Measurements from ENCODE around the gene ATP23. TPM values are rescaled to one million over a fixed set of nuclear protein-coding genes. Genes with fewer than 3 reads are reported as not detected.

The ATP23 gene
- total and polyA plus RNA-seq, 10 of the 15 experiments (the other 5 are each of a cell fraction or from before 2014, with no cell fraction given), result 1.6 to 28.1 (median 15.1) TPM

DNA sequence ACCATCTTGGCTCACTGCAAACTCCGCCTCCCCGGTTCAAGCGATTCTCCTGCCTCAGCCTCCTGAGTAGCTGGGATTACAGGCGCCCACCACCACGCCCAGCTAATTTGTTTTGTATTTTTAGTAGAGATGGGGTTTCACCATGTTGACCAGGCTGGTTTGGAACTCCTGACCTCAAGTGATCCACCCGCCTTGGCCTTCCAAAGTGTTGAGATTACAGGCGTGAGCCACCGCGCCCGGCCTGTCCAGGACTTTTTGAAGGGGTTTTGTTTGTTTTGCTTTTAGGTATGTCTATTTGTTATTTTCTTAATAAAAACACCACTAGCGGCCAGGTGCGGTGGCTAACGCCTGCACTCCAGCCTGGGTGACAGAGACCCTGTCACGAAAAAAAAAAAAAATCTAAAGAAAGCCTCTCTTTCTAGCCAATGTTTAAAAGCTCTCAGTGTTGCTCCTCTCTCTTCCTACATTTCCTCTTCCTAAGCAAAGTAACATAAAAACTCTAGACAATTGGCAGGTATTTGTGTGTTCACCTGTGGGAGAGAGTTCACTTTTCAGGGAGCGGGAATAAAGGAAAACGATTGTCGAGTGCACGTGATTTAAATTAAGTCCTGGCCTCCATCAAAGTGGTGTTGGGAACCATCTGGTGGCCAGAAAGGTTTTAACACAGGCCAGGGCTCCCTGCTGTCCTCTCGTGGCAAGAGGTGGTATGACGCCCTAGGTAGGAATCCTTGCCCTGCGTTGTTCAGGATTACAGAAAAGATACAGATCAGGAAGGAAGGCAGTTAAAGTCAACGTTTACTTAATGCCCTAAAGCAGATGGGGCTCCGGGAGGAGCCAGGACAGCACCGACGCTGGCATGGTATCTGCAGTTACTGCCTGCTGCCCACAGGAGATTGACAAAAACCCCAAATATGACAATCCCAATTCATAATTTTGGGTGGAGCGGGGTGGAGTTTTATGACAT, 36.2 kb upstream of the ATP23 start (continued):
- no peak for TF ChIP-seq SPI1 (IDR thresholded peaks at IDR 0.05; ENCODE audit: borderline replicate concordance, insufficient read depth, low read depth, low read length)
- TF ChIP-seq, protein P1, sequence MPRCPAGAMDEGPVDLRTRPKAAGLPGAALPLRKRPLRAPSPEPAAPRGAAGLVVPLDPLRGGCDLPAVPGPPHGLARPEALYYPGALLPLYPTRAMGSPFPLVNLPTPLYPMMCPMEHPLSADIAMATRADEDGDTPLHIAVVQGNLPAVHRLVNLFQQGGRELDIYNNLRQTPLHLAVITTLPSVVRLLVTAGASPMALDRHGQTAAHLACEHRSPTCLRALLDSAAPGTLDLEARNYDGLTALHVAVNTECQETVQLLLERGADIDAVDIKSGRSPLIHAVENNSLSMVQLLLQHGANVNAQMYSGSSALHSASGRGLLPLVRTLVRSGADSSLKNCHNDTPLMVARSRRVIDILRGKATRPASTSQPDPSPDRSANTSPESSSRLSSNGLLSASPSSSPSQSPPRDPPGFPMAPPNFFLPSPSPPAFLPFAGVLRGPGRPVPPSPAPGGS (IDR thresholded peaks at IDR 0.05; ENCODE audit: borderline replicate concordance, insufficient read depth, low read depth, low read length, poor library complexity, severe bottlenecking), result no peak
- peak; percentile 77; the same call in 1 of the 2 replicates for TF ChIP-seq IRF4 (IDR thresholded peaks at IDR 0.05; ENCODE audit: low read depth, low read length)
- TF ChIP-seq SRF (IDR thresholded peaks at IDR 0.05; ENCODE audit: low read depth in 2 of 2, low read length in 2 of 2), result no peak
- TF ChIP-seq SMARCA5 (IDR thresholded peaks at IDR 0.05), result peak; percentile 96
- TF ChIP-seq, protein P2, sequence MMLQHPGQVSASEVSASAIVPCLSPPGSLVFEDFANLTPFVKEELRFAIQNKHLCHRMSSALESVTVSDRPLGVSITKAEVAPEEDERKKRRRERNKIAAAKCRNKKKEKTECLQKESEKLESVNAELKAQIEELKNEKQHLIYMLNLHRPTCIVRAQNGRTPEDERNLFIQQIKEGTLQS (IDR thresholded peaks at IDR 0.05; ENCODE audit: borderline replicate concordance, extremely low read depth, low read depth, low read length), result peak; percentile 89; the same call in 1 of the 2 replicates
- TF ChIP-seq CREB1 (IDR thresholded peaks at IDR 0.05; ENCODE audit: low read depth), result peak; percentile 48; the same call in 1 of the 2 replicates
- TF ChIP-seq, protein P3, sequence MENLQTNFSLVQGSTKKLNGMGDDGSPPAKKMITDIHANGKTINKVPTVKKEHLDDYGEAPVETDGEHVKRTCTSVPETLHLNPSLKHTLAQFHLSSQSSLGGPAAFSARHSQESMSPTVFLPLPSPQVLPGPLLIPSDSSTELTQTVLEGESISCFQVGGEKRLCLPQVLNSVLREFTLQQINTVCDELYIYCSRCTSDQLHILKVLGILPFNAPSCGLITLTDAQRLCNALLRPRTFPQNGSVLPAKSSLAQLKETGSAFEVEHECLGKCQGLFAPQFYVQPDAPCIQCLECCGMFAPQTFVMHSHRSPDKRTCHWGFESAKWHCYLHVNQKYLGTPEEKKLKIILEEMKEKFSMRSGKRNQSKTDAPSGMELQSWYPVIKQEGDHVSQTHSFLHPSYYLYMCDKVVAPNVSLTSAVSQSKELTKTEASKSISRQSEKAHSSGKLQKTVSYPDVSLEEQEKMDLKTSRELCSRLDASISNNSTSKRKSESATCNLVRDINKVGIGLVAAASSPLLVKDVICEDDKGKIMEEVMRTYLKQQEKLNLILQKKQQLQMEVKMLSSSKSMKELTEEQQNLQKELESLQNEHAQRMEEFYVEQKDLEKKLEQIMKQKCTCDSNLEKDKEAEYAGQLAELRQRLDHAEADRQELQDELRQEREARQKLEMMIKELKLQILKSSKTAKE (IDR thresholded peaks at IDR 0.05; ENCODE audit: low read depth, poor library complexity, severe bottlenecking), result peak; percentile 47
- TF ChIP-seq TARDBP (IDR thresholded peaks at IDR 0.05; ENCODE audit: borderline replicate concordance), result peak; percentile 56; the same call in 1 of the 2 replicates
- peak; percentile 87; the same call in 2 of the 3 replicates for TF ChIP-seq POU2F2 (IDR thresholded peaks at IDR 0.05; ENCODE audit: borderline replicate concordance, low read depth, low read length)
- TF ChIP-seq, protein P4, sequence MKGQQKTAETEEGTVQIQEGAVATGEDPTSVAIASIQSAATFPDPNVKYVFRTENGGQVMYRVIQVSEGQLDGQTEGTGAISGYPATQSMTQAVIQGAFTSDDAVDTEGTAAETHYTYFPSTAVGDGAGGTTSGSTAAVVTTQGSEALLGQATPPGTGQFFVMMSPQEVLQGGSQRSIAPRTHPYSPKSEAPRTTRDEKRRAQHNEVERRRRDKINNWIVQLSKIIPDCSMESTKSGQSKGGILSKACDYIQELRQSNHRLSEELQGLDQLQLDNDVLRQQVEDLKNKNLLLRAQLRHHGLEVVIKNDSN (IDR thresholded peaks at IDR 0.05; ENCODE audit: borderline replicate concordance, extremely low read length, insufficient read depth, low read depth, low read length), result peak; percentile 33
- peak; percentile 9 for TF ChIP-seq MEF2B (IDR thresholded peaks at IDR 0.05; ENCODE audit: partially characterized antibody, poor library complexity, severe bottlenecking)
- TF ChIP-seq ZBTB33 (IDR thresholded peaks at IDR 0.05), result no peak
- no peak for TF ChIP-seq GABPA (IDR thresholded peaks at IDR 0.05; ENCODE audit: low read depth)
- TF ChIP-seq POLR2AphosphoS2 (IDR thresholded peaks at IDR 0.05; ENCODE audit: low read depth, low read length), result no peak
- 0 out of 2 replicates have a peak, but pooled peaks have one; percentile 20 for TF ChIP-seq RELB (IDR thresholded peaks at IDR 0.05; ENCODE audit: low read depth)
- no peak for TF ChIP-seq ASH2L (IDR thresholded peaks at IDR 0.05; ENCODE audit: borderline replicate concordance, low read depth)
